Stimulated activated naive CD8-positive, alpha-beta T cell treated with anti-CD3 and anti-CD28 coated beads, Interleukin-15, amount 100 ng/mL, for 72 hours (primary cell): Measurements from ENCODE around the gene NATD1.

ENCODE experiments used
- ATAC-seq: fragments of 150-1000 bp; cut with Tn5 transposase; 2 replicates; pipeline ENCODE4 v1.10.0; 2021; ENCODE audit warnings: mild to moderate bottlenecking, moderate library complexity
- DNase-seq, 2 donors: peaks; one replicate each; pipeline ENCODE4 v3.0.0; 2021 to 2022
- H3K27ac Mint-ChIP-seq, 2 donors: one replicate each; pipeline ENCODE4 v1.8.0; 2022; ENCODE audit warnings: mild to moderate bottlenecking in 2 of 2, mixed read lengths in 2 of 2, moderate library complexity in 2 of 2
- H3K27me3 Mint-ChIP-seq: one replicate; pipeline ENCODE4 v1.8.0; 2022; ENCODE audit warnings: mixed read lengths
- H3K4me1 Mint-ChIP-seq: one replicate; pipeline ENCODE4 v1.8.0; 2022; ENCODE audit warnings: mild to moderate bottlenecking, mixed read lengths
- H3K4me3 Mint-ChIP-seq, 2 donors: one replicate each; pipeline ENCODE4 v1.8.0; 2022; ENCODE audit warnings: mild to moderate bottlenecking in 2 of 2, mixed read lengths in 2 of 2, moderate library complexity in 1 of 2
- H3K9me3 Mint-ChIP-seq, 2 donors: one replicate each; pipeline ENCODE4 v1.8.0; 2022; ENCODE audit warnings: mixed read lengths in 2 of 2

Gene NATD1

GRCh38 chr17:21252796-21253645 is at the start of gene NATD1:
Gene NATD1 (minus strand): TSS chr17:21253410. CDS start chr17:21253264, 146 bp downstream.
- DNase-seq (peak; percentile 66 to 79), ATAC-seq (peak; percentile 83)
- peaks cover 12% of the 10 kb centered on the region for H3K4me1 Mint-ChIP-seq
- no peaks in the 10 kb centered on the region for H3K27me3 Mint-ChIP-seq
- peak within 1 kb of the TSS; percentile 80 to 83 for H3K4me3 Mint-ChIP-seq
- peak within 1 kb of the TSS; percentile 40 to 83 for H3K27ac Mint-ChIP-seq
- H3K9me3 Mint-ChIP-seq: no peaks in the 10 kb centered on the region

GRCh38 chr17:21301593-21302550 is 48.7 kb upstream of the NATD1 start:
- no peak overlapping the region for H3K27ac Mint-ChIP-seq
- no peaks in the 10 kb centered on the region for H3K4me1 Mint-ChIP-seq
- H3K9me3 Mint-ChIP-seq: peaks cover 0 to 7% of the 10 kb centered on the region in 2 donors
- no peaks in the 10 kb centered on the region for H3K27me3 Mint-ChIP-seq
- ATAC-seq: no peak
- H3K4me3 Mint-ChIP-seq: no peak overlapping the region
- DNase-seq: no peak

- Mint-ChIP-seq H3K4me1 (no peaks in the 10 kb centered on the region), H3K4me3 (no peak overlapping the region), H3K27ac (no peak overlapping the region), H3K9me3 (peaks cover 0 to 7% of the 10 kb centered on the region in 2 donors), H3K27me3 (no peaks in the 10 kb centered on the region)
- ATAC-seq (no peak), DNase-seq (no peak)
Observed at GRCh38 chr17:21300601-21301571, 47.7 kb upstream of the NATD1 start.

- Mint-ChIP-seq H3K4me3 (no peak overlapping the region), H3K27me3 (no peaks in the 10 kb centered on the region), H3K9me3 (peaks cover 0 to under 1% of the 10 kb centered on the region in 2 donors), H3K27ac (no peak overlapping the region), H3K4me1 (peaks cover 1% of the 10 kb centered on the region)
- no peak for DNase-seq
- ATAC-seq: no peak
Observed at GRCh38 chr17:21299981-21300600, 46.9 kb upstream of the NATD1 start.

GRCh38 chr17:21298983-21299519 is 45.8 kb upstream of the NATD1 start:
- peaks cover 0 to 7% of the 10 kb centered on the region in 2 donors for H3K9me3 Mint-ChIP-seq
- no peak for DNase-seq
- H3K27me3 Mint-ChIP-seq: no peaks in the 10 kb centered on the region
- no peak for ATAC-seq
- H3K4me3 Mint-ChIP-seq: no peak overlapping the region
- H3K27ac Mint-ChIP-seq: no peak overlapping the region
- H3K4me1 Mint-ChIP-seq: peaks cover 12% of the 10 kb centered on the region

- no peak for DNase-seq
- no peaks in the 10 kb centered on the region for H3K27me3 Mint-ChIP-seq
- no peak for ATAC-seq
- H3K4me3 Mint-ChIP-seq: no peak overlapping the region
- H3K27ac Mint-ChIP-seq: no peak overlapping the region
- peaks cover 0 to 7% of the 10 kb centered on the region in 2 donors for H3K9me3 Mint-ChIP-seq
- H3K4me1 Mint-ChIP-seq: peaks cover 14% of the 10 kb centered on the region
Observed at GRCh38 chr17:21298056-21298982, 45.1 kb upstream of the NATD1 start.

GRCh38 chr17:21297597-21297996 is 44.4 kb upstream of the NATD1 start:
- Mint-ChIP-seq H3K27ac (peak overlapping the region in 1 of 2 donors; percentile 66), H3K27me3 (peaks cover 7% of the 10 kb centered on the region), H3K4me3 (no peak overlapping the region), H3K9me3 (peaks cover 0 to 7% of the 10 kb centered on the region in 2 donors), H3K4me1 (peaks cover 18% of the 10 kb centered on the region)
- no peak for ATAC-seq
- no peak for DNase-seq

GRCh38 chr17:21297026-21297520 is 43.9 kb upstream of the NATD1 start:
- H3K4me3 Mint-ChIP-seq: no peak overlapping the region
- peaks cover 0 to 7% of the 10 kb centered on the region in 2 donors for H3K9me3 Mint-ChIP-seq
- H3K27me3 Mint-ChIP-seq: peaks cover 11% of the 10 kb centered on the region
- peaks cover 23% of the 10 kb centered on the region for H3K4me1 Mint-ChIP-seq
- DNase-seq (no peak), ATAC-seq (no peak)
- H3K27ac Mint-ChIP-seq: peak overlapping the region in 1 of 2 donors; percentile 66

- Mint-ChIP-seq H3K27ac (no peak overlapping the region), H3K27me3 (peaks cover 11% of the 10 kb centered on the region), H3K9me3 (peaks cover 0 to 7% of the 10 kb centered on the region in 2 donors), H3K4me3 (no peak overlapping the region), H3K4me1 (peaks cover 30% of the 10 kb centered on the region)
- DNase-seq (no peak), ATAC-seq (no peak)
Observed at GRCh38 chr17:21296097-21297025, 43.2 kb upstream of the NATD1 start.

GRCh38 chr17:21295036-21295952 is 42.1 kb upstream of the NATD1 start:
- Mint-ChIP-seq H3K4me3 (no peak overlapping the region), H3K4me1 (peaks cover 38% of the 10 kb centered on the region), H3K27ac (peak overlapping the region; percentile 67 to 88), H3K27me3 (peaks cover 11% of the 10 kb centered on the region), H3K9me3 (peaks cover 0 to 7% of the 10 kb centered on the region in 2 donors)
- DNase-seq: no peak
- no peak for ATAC-seq

GRCh38 chr17:21294321-21295035 is 41.3 kb upstream of the NATD1 start:
- no peak overlapping the region for H3K4me3 Mint-ChIP-seq
- ATAC-seq: no peak
- no peak for DNase-seq
- H3K4me1 Mint-ChIP-seq: peaks cover 46% of the 10 kb centered on the region
- H3K9me3 Mint-ChIP-seq: peaks cover 0 to 7% of the 10 kb centered on the region in 2 donors
- H3K27me3 Mint-ChIP-seq: peaks cover 11% of the 10 kb centered on the region
- peak overlapping the region; percentile 67 to 82 for H3K27ac Mint-ChIP-seq
